COLO668 (cell line): ENCODE results near the gene TMEM126B.
"Not testable (repeated sequence)": the region's sequence is repeated elsewhere in the genome, so short reads cannot be mapped to it uniquely, and the experiment has no call there.

Source experiments
- DNase-seq: peaks from one replicate; lab custom pipeline; 2025; ENCODE audit not compliant: unreplicated experiment; lab: John Stamatoyannopoulos, UW

Gene TMEM126B

DNA sequence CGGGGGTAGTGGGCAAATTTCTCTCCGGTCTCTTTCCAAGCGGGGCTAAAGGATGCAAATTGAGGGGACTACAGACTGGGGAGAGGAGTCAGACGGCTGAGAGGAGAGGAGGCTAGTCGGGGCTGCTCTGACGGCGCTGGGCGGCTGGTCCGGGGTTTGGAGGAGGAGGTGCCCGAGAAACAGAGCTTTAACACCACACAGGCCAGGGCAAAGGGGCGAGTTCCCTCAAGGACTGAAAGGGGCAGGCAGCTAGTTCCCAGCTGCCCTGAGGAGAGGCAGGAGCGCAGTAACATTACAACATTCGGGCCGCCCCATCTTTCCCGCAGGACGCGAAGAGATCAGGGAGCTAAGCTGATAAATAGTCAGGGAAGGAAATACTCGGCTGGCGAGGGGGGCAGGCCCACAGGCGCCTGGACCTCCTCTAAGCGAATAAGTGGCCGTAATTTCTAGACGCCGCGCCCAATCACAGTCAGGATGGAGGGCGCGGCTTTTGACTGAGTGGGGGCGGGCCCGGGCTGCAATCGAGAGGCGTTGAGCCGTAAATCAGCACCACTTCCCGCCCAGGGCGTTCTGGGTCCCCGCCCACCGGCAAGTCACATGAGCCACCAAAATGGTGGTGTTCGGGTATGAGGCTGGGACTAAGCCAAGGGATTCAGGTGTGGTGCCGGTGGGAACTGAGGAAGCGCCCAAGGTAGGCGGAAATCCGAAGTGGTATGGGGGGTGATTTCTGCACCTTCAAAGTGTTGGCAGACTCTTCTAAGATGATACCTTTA lies at the start of gene TMEM126B:
TMEM126B (plus strand) TSS at position 596 of the 773 bp plus-strand sequence; CDS start at position 611, 15 bp downstream.
- DNase-seq: peak; percentile 97

DNA sequence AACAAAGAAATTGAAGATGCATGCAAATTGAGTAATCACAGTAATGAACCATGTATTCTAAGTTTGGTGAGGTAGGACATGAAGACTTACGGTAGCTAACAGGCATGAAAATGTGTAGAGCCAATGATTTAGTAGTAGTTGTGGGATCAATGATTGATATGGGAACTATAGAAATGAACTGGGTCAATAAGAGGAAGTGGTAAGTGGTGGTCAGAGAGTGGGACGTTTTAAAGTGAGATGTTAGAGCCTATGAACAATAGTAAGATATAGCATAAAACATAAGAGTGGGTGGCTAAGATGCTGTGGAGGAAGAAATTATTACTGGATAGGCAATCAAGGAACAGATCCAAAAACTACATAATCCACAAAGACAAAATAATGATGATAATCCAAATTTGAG lies 46.3 kb upstream of the TMEM126B start:
- no peak for DNase-seq

- DNase-seq: no peak
These were observed 39.0 kb upstream of the TMEM126B start for GRCh38 chr11:85589373-85589772.

DNA sequence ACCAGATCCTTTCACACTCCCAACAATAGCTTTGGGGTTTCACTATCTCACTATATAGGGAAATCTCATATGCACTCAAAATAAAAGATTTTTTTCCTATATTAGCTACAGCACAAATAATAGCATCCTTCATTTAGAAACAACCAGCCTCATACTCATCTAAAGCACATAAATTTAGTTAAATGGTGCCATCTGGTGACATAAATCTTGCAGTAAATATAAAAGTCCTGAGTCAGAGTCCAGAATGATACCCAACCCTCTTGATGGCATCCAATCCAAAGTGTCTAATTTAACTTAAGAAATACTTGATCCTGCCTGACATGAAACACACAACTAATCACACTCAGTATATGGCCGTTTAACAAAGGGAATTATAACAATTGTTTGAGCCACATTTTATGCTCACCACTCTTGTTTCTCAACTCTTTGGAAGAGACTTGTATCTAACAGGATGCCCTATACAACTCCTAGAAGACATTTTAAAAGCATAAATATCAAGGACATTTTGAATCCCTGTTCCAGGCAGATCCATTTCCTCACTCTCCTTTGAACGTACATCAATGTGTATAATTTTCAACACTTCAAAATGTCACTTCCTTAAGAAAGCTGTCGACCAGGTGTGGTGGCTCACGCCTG lies 37.4 kb upstream of the TMEM126B start:
- DNase-seq: no peak

GRCh38 chr11:85595285-85595884 lies 33.0 kb upstream of the TMEM126B start:
- DNase-seq: no peak

DNA sequence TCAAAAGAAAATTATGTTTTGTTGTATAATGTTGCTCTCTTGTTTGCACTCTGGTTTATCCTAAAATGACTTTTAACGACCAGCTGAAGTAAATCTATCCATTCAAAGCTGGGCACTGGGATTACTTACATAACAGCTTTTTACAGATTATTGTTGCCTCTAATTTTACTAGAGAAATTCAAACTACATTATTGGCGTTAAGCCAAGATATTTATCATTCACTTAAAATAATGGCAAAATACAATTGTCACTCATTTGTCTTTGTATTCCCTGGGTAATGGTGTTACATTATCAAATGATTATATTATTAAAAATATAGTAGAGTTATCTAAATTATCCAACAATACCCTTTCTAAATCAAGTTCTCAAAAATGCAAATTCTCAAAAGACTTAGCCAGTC lies 31.5 kb upstream of the TMEM126B start:
- DNase-seq: no peak

- no peak for DNase-seq
These were observed 29.3 kb upstream of the TMEM126B start for GRCh38 chr11:85599083-85599482.

GRCh38 chr11:85602526-85603213 lies 25.7 kb upstream of the TMEM126B start:
- no peak for DNase-seq

DNA sequence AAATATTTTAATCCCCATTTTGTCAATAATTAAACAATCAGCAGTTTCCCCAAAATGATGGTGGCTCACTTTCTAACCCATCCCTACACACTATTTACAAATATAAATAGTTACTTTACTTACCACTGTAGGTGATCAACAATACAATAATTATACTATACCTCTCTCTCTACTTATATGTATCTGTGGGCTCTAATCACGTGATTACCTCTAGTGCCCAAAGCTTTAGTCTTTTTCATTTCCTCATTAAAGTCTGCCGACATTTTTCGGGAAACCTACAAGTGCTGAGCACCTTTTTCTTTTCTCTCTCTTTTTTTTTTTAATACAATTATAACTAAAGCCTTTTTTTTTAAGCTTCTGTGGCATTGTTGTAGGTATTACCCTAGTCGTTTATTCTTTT lies 25.2 kb upstream of the TMEM126B start:
- no peak for DNase-seq

GRCh38 chr11:85606237-85606636 lies 22.2 kb upstream of the TMEM126B start:
- DNase-seq: not testable (repeated sequence)

DNA sequence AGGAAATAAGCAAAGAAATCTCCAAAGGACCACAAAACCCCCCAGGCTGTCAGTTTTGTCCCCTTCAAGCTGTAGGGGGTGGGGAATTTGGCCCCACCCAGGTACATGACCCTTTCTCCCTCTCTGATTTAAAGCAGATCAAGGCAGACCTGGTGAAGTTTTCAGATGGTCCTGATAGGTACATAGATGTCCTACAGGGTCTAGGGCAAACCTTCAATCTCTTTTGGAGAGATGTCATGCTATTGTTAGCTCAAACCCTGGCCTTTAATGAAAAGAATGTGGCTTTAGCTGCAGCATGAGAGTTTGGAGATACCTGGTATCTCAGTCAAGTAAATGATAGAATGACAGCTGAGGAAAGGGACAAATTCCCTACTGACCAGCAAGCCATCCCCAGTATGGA lies 19.8 kb upstream of the TMEM126B start:
- DNase-seq: not testable (repeated sequence)

DNA sequence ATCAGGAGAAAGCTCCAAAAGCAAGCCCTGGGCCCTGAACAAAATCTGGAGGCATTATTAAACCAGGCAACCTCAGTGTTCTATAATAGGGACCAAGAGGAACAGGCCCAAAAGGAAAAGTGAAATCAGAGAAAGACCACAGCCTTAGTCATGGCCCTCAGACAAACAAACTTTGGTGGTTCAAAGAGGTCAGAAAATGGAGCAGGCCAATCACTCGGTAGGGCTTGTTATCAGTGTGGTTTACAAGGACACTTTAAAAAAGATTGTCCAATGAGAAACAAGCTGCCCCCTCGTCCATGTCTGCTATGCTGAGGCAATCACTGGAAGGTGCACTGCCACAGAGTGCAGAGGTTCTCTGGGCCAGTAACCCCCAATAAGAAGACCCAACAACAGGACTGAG lies 19.1 kb upstream of the TMEM126B start:
- not testable (repeated sequence) for DNase-seq

DNA sequence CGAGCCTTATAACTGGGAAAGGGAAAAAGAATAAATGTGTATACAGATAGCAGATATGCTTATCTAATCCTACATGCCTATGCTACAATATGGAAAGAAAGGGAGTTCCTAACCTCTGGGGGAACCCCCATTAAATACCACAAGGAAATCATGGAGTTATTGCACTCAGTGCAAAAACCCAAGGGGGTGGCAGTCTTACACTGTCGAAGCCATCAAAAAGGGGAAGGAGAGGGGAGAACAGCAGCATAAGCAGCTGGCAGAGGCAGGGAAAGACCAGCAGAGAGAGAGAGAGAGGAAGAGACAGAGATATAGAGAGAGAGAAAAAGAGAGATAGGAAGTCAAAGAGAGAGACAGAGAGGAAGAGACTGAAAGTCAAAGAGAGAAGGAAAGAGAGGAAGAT lies 16.8 kb upstream of the TMEM126B start:
- not testable (repeated sequence) for DNase-seq

- DNase-seq: no peak
These were observed 8.9 kb upstream of the TMEM126B start for GRCh38 chr11:85619499-85619898.

DNA sequence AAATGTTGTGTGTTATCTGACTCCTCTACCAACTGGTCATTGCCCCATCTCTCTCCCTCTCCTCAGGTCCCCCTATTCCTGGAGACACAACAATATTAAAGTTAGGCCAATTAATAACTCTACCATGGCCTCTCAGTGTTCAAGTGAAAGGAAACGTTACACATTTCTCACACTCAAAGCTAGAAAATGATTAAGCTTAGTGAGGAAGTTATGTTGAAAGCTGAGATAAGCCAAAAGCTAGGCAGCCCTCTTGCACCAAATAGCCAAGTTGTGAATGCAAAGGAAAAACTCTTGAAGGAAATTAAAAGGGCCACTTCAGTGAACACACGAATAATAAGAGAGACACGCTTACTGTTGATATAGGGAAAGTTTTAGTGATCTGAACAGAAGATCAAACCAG lies 8.1 kb upstream of the TMEM126B start:
- DNase-seq: no peak

DNA sequence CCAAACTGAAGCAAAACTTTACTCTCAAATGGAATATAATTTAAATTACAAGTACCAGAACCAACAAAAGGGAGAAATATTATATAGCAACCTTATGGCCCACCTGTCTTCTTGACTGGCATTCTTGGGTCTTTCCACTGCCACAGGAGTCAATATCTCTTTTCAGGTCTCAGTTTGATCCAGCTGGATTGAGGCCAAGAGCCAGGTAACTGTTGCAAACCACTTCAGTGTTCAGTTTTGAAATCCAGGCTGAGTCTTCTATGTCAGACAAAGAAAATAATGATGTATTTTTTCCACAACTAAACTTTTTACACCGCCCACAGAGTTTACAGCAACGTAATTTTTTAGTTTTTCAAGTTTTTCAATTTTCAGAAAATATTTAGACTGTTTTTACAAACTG lies 1.9 kb upstream of the TMEM126B start:
- no peak for DNase-seq

DNA sequence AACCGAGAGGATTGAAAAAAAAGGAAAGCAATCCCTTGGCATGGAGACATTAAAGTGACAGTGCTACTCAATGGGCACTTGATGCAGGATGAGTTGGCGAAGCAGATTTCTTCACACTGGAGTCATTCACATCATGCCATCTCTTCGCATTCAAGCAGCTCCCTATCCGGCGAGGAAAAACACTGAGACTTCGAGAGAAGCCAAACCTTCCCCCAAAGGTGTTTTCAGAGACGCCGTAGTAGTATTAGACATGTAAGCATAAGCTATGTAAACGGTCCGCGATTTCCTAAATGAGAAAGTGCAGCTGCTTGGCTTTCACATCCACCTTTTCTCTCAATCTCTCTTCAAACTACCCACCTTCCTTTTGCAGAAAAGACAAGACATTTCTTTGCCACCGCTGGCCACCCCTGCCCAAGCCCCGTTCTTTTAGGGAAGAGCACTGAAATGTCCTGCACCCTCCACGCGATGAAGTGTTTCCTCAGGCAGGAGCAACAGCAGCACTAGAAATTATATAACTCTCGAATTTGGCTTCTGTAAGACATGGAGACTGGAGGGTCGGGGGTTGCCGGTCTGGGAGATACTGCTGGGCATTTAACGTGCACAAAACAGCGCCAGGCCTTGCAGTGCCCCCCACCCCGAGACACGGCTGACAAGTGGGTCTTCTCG lies 928 bp upstream of the TMEM126B start, which contains the start of gene DLG2:
DLG2 (minus strand) TSS at position 13 of the 666 bp plus-strand sequence.
- peak; percentile 36 for DNase-seq

GRCh38 chr11:85628771-85629341 lies 463 bp downstream of the TMEM126B start:
- DNase-seq: peak; percentile 36

- no peak for DNase-seq
These were observed 6.4 kb downstream of the TMEM126B start for GRCh38 chr11:85634747-85635146.

DNA sequence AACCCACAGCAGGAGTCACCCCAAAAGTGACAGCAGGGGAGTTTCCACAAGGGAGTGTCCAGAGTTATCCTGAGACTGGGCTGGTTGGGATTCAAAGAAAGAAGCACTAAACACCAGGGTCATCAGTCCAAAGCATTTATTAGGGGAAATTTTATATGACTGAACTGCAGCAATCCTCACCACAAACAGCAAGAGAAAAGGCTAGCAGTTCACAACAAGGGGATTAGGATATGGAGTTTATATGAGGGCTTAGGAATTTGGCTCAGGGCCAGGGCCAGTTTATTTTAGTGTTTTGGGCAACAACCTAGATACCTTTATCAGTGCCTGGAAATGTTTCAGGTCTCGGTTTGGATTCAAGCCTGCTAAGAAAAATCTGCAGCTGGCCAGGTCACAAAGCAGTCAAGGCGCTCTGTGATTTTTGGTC lies 14.8 kb downstream of the TMEM126B start:
- peak; percentile 7 for DNase-seq

GRCh38 chr11:85647078-85647477 lies 18.7 kb downstream of the TMEM126B start:
- no peak for DNase-seq
